HTERT RPE-1 (cell line): Measurements from ENCODE around the gene GPR35.

ENCODE experiments used
- in situ Hi-C: fragments of 300-500 bp; cut with MboI; formaldehyde crosslinking; loops from 4 replicates; pipeline ENCODE4 v1.14.3; 2020; ENCODE audit warnings: low sequenced_read_pairs

Gene GPR35

DNA sequence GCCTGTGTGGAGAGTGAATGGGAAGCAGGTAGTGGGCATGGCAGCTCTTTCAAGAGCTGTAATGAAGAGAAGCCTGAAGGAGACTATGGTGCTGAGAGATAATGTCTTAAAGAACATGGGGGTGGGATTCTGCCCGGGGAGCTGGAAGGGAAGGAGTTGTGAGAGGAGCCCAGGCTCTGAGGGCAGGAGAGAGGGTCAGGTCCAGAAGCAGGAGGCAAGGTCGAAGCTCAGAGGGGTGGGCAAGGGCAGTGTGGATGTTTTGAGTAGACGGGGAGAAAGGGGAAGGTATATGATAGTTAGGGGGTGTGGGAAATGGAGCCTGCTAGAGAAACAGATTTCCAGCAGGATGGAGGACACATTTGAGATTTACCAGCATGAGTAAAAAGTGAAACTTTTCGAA, 36.6 kb upstream of the GPR35 start:
- in situ Hi-C loops, result no loop called here

DNA sequence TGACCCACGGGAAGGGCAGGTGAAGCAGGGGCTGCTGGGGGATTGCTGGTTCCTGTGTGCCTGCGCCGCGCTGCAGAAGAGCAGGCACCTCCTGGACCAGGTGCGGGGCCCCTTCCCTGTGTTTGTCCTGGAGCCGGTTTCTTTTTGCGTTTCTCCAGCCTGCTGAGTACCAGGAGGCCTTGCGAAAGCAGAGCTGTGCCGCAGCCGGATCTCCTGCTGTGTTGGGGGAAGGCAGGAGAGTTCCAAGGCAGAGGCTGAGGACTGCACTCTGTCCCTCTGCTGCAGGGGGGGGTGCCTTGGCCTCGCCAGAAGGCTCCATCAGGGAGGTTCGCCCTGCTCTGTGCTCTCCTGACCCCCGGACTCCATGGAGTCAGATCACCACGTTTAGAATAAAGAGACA, 35.9 kb upstream of the GPR35 start:
- in situ Hi-C loops, result no loop called here

DNA sequence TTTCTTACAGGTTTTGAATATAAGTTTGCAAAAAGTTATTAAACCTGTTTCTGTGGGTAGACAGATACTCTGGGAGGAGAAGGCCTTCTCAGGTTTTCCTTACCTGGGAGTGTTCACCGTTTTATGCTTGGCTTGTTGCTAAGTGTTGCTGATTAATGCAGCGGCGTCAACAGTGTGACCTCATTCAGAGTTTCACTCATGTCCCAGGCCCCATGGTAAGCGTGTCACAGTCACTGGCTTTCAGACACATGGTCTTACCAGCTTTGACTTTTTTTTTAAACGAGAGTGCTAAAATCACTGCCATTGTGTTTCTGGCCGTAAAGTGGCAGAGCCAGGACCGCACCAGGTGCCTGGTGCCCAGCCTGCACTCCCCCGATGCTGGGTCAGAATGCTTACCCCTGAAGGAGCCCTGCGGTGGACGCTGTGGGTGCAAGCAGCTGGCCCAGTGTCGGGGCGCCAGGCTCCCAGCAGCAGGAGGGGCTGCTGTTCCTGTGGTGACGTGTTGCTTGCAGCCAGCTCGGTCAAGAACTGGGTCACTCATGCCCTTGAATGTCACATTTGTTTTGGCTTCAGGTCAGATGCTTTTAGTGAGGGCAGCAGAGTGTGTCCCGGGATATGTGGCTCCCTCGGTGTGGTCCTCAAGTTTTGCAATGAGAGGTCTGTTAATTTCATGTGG, 35.3 kb upstream of the GPR35 start:
- in situ Hi-C loops, result no loop called here

DNA sequence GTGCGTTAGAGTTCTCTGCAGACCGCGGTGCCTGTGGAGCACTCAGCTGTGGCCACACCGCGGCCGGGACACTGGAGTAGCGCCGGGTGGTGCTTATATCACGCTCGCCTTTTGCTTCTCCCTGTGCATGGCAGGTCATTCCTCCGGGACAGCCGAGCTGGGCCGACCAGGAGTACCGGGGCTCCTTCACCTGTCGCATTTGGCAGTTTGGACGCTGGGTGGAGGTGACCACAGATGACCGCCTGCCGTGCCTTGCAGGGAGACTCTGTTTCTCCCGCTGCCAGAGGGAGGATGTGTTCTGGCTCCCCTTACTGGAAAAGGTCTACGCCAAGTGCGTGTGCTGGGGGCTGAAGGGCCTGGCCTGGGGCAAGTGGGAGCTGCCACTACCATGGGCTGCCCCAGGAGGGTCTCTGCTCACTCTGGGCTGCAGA, 34.6 kb upstream of the GPR35 start:
- in situ Hi-C loops, result no loop called here

DNA sequence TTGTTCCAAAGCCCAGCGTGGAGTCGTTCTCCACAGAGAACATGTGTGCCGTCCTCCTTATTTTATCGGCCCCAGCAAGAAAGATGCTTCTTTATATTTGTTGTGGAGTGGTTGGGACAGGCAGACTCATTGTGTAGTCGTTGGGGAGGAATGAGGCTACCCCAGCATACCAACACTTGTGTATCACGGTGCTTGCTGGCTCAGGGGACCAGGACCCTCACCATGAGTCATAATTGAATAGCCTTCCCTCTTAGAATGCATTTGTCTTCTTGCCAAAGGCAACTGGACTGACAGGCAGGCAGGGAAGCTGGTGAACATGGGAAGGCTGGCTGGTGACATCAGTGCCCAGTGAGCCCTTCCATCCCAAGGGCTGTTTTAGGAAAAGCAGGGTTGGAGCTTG, 34.1 kb upstream of the GPR35 start:
- in situ Hi-C loops, result no loop called here

DNA sequence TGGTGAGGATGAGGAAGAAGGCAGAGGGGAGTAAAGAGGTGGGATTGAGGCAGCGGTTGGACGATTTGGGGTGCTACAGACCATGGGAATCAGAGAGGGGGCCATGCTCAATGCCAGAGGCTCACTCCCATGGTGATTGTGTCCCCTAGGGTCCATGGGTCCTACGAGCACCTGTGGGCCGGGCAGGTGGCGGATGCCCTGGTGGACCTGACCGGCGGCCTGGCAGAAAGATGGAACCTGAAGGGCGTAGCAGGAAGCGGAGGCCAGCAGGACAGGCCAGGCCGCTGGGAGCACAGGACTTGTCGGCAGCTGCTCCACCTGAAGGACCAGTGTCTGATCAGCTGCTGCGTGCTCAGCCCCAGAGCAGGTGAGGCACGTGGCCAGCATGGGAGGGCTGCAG, 33.5 kb upstream of the GPR35 start:
- in situ Hi-C loops, result no loop called here

DNA sequence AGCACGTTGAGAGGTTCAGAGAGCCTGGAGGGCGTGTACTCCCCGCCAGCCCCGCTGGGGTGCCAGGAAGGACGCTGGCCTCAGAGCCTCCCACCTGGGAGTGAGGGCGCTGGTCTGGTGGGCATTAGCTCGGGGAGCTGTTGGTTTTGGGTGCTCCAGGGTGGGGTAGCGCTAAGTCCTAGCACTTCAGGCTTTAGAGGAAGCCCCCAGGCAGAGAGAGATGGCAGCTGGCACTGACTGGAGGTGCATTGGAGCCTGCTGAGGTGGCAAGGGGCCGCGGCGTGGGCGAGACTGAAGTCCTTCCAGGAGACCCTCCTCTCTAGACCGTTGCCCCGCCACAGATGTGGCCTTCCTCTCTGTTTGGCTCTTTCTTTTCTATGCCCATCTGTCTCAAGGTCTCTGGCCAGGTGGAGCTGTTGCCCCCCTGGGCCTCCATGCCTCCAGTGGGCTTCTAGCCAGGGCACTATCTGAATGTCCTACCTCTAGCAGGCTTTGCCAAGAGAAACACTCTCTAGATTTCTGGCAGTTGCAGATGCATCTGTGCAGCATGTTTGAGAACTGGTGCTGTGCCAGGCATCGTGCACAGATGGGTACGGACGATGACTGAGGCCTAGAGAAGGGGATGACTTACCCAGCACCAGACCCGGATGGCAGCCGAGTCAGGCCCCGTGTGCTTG, 32.1 kb upstream of the GPR35 start:
- in situ Hi-C loops, result no loop called here

DNA sequence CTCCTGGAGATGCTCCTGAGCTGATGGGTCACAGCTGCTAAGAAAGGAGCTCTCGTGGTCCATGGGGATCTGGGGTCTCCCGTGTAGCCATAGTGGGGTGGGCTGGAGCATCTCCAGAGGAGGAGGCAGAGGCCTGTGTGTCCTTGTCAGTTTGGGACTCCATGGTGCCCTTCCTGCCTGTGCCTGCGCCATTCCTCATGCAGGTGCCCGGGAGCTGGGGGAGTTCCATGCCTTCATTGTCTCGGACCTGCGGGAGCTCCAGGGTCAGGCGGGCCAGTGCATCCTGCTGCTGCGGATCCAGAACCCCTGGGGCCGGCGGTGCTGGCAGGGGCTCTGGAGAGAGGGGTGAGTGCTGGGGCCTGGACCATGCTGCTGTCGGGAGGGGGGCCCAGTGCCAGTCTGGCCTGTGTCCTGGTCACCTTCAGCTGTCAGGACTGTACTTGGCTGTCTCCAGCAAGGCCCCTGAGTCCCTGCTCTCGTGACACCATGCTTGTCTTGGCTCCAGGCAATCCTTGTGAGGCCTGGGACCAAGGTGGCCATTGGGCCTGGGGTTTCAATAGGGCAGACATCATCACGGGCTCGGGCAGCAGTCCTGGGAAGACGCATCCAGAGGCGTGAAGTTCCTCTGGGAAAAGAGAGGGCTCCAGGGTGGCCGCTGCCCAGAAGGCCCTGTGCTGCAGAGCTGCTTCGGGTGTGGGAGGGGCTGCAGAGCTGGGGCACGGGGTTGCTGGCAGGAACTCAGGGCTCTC, 31.4 kb upstream of the GPR35 start:
- in situ Hi-C loops, result no loop called here

DNA sequence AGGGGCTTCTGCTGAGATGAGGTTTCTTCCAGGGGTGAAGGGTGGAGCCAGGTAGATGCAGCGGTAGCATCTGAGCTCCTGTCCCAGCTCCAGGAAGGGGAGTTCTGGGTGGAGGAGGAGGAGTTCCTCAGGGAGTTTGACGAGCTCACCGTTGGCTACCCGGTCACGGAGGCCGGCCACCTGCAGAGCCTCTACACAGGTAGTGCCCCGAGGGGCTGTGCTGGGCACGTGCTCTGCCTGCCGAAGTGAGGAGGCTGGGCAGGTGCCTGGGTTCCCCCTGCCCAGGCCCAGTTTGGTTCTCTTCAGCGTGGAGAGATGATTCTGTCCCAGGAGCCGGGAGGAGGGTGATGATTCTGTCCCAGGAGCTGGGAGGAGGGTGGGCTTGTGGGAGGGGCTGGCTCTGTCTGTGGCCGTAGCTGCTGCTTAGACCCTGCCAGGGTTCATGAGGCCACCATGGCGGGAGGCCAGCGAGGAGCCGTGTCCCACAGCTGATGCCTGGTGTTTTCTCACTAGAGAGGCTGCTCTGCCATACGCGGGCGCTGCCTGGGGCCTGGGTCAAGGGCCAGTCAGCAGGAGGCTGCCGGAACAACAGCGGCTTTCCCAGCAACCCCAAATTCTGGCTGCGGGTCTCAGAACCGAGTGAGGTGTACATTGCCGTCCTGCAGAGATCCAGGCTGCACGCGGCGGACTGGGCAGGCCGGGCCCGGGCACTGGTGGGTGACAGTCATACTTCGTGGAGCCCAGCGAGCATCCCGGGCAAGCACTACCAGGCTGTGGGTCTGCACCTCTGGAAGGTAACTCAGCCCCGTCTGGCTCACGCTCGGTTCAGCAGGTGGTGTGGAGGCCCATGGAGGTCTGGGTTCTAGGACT, 30.5 kb upstream of the GPR35 start:
- in situ Hi-C loops, result no loop called here

DNA sequence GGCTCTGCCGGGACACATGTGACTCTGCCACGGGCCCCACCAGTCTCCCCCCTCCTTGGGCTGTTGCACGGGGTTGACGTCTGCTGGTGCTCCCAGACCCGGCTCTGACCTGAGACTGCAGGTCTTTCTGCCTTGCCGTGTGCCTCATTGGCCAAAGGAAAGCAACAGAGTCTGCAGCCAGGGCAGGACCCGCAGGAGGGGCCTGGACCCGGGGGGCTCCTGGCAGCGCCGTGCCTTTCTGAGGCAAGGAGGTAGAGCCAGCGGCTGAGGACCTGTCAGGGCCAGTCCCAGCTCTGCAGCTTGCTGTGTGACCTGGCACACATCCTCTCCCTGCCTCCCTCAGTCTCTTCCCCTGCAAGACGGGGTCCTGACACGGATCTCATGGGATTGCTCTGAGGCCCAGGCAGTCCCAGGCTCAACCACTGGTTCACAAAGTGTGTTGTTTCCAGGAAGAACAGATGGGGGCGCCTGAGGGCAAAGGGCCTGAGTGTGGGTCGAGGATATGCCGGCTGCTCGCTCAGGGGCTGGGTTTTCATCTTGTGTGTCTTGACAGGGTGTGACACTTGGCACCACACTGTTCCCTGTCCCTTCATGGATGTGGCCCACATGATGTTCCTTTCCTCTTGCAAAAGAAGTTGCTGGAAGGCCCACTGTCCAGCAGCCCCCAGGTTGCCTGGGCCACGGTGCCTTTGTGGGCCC, 29.8 kb upstream of the GPR35 start:
- in situ Hi-C loops, result no loop called here

DNA sequence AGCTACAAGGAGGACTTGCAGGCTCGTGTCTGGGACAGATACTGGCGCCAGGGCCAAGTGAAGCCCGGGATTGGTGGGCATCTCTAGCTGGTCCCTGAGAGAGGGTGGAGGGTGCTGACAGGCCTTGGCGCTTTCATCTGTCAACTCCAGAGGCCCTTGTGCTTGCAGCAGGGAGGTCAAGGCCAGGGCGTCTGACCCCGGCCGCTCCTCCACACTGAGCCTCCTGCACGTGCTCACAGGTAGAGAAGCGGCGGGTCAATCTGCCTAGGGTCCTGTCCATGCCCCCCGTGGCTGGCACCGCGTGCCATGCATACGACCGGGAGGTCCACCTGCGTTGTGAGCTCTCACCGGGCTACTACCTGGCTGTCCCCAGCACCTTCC, 29.2 kb upstream of the GPR35 start:
- in situ Hi-C loops, result no loop called here

DNA sequence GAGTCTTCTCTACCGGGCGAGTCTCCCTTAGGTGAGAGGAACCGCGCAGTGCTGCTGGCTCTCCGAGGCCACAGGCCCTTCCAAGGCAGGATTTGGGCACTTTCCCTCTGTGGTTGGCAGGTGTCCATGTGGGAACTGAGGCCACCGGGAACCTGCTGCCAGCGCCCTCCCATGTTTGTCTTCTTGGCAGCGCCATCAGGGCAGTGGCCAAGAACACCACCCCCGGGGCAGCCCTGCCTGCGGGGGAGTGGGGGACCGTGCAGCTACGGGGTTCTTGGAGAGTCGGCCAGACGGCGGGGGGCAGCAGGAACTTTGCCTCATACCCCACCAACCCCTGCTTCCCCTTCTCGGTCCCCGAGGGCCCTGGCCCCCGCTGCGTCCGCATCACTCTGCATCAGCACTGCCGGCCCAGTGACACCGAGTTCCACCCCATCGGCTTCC, 28.8 kb upstream of the GPR35 start:
- in situ Hi-C loops, result no loop called here

DNA sequence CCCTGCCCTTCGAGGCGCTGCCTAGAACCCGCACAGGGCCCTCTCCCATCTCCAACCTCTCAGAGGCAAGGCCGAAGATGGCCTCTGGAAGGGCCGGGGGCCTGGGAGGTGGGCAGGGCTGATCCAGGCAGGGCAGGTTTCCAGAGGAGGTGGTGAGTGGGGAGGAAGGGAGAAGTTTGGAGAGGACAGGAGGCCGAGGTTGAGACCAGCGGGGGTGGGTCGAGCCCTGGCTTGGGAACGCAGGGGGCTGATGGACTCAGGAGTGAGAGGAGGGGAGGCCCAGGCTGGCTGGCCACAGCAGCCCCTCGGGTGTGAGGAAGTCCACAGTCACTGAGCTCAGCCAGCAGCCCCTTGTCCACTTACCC, 28.2 kb upstream of the GPR35 start:
- in situ Hi-C loops, result no loop called here

DNA sequence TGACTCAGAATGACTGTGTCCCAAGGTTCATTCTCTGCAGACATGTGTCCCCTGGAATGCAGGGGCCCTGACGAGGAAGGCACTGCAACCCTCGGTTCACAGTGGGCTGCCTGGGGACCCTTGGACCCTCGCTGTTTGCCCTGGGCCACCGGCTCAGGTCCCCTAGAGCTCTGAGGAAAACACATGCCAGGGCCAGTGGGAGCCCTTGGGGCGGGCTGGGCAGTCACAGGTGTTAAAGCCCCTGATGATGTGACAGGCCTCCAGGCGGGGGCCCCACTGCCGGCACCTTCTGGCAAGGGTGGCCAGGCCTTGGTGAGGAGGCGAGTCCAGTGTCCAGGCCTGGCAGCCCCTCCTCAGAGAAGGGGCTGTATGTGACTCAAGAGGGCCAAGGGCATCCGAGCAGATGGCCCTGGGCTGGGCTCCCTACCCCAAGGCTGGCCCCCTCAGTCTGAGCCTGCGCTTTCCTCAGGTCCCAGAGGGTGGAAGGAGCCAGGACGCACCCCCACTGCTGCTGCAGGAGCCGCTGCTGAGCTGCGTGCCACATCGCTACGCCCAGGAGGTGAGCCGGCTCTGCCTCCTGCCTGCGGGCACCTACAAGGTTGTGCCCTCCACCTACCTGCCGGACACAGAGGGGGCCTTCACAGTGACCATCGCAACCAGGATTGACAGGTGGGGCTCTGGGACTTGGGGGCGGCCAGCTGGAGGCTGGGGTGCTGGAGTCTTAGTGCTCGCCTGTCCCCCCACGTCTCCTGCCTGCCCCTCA, 27.7 kb upstream of the GPR35 start:
- in situ Hi-C loops, result no loop called here

DNA sequence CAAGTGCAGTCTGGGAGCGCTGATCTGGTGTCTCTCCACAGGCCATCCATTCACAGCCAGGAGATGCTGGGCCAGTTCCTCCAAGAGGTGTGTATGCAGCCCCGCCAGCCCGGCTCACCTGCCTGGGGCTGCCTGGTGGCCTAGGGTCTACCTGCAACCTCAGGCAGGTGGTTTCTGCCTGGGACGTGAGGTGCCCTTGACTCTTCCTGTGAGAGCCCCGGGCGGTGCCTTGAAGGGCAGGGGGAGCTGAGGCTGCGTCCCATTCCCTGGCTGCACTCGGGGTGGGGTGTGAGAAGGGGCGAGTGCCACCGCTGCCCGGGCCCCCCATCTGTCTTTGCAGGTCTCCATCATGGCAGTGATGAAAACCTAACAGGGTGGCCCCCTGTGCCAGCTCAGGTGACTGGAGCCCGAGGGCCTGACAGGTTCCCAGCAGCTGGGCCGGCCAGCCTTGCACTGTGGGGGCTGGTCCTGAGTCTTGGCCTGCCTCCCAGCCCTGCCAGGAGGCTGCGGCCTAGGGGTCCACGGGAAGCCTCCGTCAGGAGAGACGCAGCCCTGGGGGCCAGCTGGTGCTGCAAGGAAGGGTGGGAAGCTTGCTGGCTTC, 26.9 kb upstream of the GPR35 start:
- in situ Hi-C loops, result no loop called here

DNA sequence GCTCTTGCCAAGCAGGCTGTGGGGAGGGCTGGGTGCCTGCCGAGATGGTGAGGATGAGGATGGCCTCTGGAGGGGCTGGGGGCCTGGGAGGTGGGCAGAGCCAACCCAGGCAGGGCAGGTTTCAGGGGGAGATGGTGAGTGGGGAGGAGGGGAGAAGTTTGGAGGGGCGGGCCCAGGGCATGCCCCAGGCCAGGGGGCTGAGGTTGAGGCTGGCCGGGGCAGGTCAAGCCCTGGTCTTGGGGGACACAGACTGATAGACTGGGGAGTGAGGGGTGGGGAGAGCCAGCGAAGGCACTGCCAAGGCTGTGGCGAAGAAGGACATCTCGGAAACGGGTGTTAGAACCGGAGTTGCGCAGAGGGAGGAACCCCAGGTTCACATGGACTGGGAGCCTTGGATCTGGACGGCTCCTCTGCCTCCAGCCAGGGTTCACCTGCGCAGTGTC, 26.1 kb upstream of the GPR35 start:
- in situ Hi-C loops, result no loop called here

DNA sequence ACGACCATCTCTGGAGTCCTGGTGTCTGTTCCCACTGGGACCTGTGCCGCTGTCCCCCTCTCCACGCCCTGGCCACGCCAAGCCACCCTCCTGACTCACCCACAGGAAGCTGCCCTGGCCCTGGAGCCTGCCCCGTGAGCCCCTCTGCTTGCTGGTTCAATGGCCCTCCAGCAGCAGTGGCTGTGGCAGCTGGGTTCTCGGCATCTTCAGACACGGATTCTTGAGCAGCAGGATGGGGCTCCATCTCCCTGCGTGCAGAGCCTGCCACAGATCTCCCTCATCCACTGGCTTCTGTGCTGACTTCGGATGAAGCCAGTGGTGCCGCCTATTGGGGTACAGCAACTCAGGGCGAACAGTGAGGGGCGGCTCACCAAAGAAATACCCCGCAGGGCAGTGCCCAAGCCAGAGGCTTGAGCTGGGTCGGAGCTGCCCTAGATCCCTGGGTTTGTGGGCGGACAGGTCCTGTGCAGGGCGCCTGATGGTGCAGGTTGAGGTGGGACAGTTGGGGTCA, 24.8 kb upstream of the GPR35 start:
- in situ Hi-C loops, result no loop called here

DNA sequence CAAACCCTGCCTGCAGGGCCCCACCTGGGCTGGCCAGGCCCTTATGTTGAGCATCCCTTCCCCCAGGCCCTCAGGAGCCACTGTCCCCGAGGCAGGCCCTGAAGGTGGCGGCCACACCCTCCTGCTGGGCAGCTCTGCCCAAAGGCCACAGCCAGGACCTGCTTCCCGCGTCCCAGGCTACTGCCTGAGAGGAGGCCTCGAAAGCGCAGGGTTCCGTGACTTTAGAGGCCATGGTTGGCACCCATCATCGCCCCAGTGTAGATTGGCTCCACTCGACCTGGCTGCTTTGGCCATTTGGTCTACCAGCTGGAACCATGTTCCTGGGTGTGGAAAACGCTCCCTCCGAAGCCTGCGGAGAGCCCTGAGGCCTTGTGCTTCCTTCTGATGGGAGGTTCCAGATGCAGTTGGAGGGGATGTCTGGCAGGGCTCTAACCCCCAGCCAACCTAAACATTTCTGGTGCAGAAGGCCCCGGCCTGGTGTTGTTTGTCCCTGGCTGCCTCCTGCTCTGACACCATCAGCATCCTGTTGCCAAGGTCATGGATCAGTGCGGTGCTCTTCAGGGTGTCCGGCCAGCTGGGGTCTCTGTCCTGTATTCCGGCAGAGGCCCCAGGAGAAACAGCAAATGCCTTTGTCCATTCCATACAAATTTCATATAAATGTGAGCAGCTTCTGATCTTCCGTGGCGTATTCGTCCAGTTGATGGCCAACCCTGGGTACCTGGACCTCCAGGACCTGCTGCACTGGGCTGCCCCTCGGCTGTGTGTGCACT, 24.0 kb upstream of the GPR35 start:
- in situ Hi-C loops, result no loop called here

DNA sequence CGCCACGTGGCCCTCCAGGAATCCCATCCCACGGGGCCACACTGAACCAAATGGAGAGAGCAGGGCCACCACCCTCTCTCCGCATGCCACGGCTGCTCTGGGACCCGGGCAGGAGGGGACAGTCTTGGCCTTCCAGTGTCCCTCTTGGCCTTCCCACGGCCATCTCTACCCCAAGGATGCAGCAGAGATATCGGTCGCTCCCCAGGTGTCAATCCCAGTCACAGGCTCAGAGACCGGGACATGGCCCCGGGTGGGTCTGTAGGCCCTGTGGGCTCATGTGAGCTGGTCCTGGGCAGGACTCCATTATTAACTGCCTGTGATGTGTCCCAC, 23.5 kb upstream of the GPR35 start:
- in situ Hi-C loops, result no loop called here
